Measurements from ENCODE around the gene TUBB8B.
"Not testable (repeated sequence)": the region's sequence is repeated elsewhere in the genome, so short reads cannot be mapped to it uniquely, and the experiment has no call there.

Gene TUBB8B

DNA sequence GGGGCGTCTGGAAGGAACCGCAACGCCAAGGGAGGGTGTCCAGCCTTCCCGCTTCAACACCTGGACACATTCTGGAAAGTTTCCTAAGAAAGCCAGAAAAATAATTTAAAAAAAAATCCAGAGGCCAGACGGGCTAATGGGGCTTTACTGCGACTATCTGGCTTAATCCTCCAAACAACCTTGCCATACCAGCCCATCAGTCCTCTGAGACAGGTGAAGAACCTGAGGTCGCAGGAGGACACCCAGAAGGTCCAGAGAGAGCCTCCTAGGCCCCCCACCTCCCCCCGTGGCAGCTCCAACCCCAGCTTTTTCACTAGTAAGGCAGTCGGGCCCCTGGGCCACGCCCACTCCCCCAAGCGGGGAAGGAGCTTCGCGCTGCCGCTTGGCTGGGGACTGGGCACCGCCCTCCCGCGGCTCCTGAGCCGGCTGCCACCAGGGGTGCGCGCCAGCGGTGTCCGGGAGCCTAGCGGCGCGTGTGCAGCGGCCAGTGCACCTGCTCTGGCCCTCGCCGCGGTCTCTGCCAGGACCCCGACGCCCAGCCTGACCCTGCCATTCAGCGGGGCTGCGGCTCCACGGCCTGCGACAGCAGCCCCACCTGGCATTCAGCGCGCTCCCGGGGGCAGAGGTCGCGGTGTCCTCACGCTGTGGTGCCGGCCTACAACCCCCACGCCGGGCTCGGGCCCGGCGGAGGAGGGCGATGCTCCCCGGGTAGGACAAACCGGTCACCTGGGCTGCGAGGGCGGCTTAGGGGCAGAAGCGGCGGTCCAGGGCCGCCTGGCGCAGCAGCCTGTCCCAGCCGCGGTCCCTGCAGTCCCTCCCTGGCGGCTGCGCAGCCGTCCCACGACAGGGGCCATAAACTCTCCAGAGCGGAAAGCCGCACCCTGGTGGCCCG is 37.8 kb downstream of the TUBB8B start:
- DNase-seq = not testable (repeated sequence)

DNA sequence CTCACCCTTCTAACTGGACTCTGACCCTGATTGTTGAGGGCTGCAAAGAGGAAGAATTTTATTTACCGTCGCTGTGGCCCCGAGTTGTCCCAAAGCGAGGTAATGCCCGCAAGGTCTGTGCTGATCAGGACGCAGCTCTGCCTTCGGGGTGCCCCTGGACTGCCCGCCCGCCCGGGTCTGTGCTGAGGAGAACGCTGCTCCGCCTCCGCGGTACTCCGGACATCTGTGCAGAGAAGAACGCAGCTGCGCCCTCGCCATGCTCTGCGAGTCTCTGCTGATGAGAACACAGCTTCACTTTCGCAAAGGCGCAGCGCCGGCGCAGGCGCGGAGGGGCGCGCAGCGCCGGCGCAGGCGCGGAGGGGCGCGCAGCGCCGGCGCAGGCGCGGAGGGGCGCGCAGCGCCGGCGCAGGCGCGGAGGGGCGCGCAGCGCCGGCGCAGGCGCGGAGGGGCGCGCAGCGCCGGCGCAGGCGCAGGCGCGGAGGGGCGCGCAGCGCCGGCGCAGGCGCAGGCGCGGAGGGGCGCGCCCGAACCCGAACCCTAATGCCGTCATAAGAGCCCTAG is 38.7 kb downstream of the TUBB8B start:
- not testable (repeated sequence) for DNase-seq

DNA sequence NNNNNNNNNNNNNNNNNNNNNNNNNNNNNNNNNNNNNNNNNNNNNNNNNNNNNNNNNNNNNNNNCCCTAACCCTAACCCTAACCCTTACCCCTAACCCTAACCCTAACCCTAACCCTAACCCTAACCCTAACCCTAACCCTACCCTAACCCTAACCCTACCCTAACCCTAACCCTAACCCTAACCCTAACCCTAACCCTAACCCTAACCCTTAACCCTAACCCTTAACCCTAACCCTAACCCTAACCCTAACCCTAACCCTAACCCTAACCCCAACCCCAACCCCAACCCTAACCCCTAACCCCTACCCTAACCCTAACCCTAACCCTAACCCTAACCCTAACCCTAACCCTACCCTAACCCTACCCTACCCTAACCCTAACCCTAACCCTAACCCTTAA is 39.5 kb downstream of the TUBB8B start:
- not testable (repeated sequence) for DNase-seq
